ENCODE results near the gene CEP72.
"Not testable (repeated sequence)": the region's sequence is repeated elsewhere in the genome, so short reads cannot be mapped to it uniquely, and the experiment has no call there.

CEP72 gene, protein sequence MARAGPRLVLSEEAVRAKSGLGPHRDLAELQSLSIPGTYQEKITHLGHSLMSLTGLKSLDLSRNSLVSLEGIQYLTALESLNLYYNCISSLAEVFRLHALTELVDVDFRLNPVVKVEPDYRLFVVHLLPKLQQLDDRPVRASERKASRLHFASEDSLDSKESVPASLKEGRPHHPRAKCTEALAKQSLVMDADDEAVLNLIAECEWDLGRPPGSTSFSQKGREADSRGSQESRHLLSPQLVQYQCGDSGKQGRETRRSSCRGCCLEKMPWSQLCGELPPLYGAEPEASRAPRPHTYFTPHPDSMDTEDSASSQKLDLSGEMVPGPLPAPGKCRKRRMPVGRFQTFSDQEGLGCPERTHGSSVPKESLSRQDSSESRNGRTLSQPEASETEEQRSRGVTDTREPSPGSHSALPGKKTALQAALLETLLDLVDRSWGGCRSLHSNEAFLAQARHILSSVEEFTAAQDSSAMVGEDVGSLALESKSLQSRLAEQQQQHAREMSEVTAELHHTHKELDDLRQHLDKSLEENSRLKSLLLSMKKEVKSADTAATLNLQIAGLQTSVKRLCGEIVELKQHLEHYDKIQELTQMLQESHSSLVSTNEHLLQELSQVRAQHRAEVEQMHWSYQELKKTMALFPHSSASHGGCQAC

DNA sequence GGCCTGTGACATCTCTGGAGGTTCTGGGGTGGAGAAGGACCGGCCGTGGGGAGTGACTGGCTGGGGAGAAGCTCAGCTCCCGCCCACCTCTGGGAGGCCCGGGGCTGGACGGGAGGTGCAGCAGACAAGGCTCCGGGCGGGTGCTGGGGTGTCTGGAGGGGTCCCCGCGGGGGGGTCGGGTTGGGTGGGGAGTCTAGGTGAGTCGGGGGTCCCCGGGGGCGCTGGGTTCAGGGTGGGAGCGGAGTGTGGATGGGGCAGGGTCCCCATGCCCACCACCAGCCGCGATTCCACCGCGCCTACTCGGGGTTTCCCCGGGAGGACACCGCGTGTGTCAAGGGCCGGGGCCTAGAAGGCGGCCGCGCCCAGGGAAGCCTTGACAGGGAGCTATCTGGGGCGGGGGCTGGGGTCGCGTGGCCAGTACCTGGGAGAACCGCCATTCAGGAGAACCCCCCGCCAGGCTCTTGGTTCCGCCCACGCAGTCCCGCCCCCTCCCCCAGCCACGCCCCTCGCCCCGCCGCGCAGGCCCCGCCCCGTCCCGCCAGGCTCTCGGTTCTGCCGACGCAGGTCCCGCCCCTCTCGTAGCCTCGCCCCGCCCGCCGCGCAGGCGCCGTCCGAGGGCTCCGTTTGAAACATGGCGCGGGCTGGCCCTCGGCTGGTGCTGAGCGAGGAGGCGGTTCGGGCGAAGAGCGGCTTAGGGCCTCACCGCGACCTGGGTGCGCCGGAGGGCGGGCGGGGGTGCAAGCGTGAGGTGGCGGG is at the start of gene CEP72:
TSS of gene CEP72 (plus strand) at position 610 of the 756 bp plus-strand sequence. CDS start at position 632, 22 bp downstream.
- peak; percentile 92 for DNase-seq

DNA sequence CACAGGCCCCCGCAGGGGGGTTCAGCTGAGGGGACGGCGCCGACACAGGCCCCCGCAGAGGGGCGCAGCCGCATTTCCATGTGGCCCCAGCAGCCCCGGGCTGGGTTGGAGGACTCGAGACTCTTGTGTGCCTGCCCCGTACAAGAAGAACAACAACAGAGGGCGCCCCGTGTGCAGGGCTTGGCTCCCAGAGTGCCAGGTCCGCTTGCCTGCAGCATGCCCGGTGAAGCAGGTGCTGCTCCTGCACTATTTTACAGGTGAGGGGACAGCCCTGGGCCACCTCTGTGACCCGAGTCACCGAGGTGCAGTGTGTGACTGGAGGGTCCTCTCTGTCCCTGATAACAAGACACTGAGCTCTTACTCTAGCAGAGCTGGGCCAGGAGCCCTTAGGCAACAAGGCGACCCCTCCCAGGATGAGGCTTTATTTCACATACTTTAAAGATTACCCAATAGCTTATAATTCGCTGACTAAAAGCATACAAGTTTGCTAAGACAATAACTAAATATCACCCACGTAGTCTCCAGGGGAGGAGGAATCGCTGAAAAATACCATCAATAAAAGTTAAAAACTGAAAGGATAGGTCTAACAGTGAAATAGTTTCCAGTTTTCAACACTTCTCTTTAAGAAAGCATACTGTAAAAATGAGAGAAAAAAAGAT is 46.2 kb upstream of the CEP72 start:
- DNase-seq, result no peak

DNA sequence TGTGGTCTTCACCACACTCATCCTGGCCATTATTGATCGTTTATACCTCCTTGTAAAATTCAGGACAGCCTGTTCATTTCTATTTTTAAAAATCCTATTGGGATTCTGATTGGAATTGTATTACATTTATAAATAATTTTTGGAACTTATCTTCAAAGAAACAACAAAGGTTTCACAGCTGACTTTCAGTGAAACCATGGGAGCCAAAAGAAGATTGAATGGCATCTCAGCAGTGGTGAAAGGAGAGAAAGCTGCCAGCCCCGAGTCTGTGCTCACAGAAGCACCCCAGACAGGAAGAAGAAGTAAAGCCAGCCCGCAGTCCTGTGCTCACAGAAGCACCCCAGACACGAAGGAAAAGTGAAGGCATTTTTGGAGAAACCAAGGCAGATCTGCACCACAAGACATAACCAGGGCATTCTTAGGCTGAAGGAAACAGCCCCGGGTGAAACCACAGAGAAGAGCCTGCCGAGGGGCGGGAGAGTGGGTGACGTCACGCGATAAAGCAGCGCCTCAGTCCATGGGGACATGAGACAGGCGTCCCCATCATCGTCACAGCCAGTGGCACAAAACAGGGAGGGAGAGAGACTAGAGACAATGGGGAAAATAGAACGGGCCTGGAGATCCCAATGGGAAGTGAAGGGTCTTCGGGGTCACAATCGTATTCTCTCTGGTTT is 45.4 kb upstream of the CEP72 start:
- DNase-seq, result no peak

DNA sequence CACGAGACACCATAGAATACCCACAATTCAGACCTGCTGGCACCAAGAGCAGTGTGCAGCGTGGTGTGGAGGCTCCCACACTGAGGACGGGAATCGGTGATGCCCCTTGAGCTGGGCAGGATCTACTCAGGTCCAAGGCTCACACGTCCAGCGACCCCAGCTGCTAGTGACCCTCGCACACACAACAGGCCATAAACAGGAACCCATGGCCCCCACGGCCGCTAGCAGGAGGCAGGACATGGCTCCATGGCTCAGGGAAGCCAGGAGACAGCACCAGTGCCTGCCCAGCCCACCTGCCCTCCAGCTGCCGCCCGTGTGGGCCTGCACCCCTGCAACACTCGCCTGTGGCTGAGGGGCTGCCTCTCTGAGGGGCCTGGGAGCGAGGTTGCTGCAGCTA is 44.5 kb upstream of the CEP72 start:
- DNase-seq, result no peak

DNA sequence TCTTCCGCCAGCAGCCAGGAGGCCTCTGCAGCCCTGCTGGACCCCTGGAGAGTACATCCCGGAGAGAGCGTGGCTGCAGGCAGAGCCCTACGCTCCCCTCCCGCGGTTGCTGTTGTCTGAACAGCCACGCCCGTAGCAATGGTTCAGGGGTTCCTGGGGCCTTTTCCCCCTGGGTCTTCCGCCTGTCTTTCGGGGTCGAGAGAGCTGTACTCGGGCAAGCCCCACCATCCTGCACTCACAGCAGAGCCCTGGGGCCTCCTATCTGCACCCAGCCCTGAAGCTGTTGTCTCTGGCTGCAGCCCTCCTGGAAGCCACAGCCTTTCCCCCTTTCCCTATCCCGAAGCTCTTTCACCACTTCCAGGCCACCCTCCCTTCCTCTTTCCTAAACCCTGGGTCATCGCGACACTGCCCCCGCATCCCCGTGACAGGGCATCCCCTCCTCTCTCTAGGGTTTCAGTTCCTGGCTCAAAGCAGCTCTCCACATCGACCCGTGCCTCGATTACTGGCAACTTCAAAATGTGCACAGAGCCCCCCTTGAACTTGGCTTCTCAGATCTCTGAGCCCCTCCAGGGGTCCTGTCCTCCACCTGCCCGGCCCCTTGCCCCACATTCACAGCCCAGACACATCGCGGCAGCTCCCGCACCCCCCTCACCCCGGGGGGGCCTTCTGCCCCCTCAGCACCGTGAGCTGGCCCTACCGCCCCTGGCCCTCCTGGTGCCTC is 43.9 kb upstream of the CEP72 start:
- DNase-seq, result no peak

DNA sequence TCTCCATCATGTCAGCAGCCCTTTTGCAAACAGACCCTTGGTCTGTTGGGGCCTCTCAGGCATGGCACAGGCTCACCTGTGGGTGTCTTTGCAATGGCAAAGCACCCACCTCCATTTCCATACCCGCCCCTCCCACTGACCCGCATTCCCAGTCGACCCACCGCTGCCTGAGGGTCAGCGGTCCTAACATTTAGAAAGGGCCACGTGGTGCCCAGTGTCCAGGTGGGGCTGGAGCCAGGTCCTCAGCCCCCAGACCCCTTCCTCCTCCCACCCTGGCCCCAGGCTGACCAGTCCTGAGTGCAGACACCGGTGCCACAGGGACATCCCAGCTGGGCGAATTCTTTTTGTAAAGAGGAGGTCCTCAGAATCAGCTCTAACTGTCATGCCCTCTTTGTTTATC is 43.3 kb upstream of the CEP72 start:
- DNase-seq, result no peak

DNA sequence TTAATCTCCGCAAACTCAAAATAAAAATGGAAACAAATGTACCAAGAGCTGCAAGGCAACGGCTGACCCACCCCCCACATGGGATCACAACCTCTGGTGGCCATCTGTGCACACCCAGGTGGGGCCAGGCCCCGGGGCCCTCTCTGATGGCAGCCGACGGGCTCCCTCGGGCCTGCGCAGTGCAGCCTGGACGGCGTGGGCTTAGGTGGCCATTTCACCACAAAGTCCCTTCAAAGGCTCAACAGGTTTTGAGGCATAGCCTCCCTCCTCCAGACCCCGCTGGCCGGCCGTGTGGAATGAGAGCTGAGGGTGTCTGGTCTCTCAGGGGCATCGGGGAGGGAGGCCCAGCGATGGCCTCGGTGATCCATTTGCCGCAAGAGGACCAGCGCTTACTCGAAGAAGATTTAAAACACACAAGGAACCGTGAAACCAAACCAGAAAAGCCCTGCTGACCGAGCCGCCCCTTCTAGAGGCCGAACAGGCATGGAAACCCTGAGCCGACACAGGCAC is 42.7 kb upstream of the CEP72 start:
- DNase-seq, result no peak

DNA sequence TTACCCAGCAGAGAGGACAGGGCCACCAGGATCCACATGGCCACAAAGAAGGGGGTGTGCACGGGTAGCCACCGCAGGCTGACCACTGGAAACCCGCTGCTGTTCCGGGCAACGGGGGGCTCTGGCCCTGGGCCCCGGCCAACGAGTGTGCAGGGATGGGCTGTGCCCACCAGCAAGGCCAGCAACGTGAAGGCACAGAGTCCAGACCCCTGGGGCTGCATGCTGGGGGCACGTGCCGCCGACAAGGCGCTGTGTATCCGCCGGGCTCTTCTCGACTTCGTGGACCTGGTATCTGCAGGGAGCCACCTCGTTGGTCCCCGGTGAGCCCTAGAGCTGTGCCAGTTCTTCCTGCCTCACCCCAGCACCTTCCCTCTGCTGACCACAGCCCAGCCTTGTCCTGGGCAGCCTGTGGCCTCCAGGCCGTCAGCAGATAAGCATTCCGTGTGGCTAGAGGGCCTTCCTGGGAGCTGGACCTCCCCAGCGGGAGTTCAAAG is 42.2 kb upstream of the CEP72 start:
- no peak for DNase-seq

DNA sequence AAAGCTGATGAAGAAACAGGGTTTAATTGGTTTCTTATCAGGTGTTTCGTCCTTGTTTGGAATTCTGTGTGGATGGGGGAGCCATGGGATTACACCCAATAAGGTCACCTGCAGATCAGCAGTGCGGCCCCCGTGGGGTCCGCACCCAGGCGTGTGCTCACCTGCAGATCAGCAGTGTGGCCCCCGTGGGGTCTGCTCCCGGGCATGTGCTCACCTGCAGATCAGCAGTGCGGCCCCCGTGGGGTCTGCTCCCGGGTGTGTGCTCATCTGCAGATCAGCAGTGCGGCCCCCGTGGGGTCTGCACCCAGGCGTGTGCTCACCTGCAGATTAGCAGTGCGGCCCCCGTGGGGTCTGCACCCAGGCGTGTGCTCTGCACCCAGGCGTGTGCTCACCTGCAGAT is 41.7 kb upstream of the CEP72 start:
- no peak for DNase-seq

DNA sequence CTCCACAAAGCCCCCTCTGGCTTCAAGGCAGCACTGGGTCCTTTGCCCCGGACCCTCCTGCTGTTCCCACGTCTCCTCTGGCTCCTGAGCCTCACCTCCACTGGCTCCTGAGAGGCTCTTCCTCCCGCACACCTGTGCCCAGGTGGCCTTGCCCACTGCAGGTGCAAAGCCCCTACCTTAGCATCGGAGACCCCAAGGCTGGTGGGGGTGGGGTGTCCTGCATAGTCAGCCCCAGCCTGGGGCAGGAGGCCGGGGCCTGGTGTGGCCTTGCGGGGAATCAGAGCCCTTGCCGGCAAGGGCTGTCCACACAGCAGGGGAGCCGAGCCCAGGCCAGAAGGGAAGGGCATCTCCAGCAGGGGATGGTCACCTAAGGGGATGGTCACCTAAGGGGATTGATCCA is 41.3 kb upstream of the CEP72 start:
- DNase-seq, result no peak

DNA sequence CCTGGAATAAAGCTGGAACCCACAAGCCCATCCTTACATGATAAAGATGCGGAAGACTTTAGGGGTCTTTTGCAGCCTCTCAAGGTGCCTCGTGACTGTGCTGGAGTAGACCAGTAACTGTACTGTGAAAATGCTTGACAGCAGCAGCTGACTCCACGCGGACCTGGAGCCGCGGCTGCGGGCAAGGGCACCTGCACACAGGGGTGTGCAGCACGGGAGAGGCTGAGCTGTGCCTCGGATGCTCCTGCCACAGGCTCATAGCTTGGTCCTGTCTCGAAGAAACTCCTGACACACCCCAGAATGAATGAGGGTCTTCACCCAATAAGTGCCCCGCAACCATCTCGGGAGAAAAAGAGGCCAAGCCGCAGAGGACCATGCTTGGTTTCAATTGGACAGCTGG is 40.3 kb upstream of the CEP72 start:
- DNase-seq, result no peak

DNA sequence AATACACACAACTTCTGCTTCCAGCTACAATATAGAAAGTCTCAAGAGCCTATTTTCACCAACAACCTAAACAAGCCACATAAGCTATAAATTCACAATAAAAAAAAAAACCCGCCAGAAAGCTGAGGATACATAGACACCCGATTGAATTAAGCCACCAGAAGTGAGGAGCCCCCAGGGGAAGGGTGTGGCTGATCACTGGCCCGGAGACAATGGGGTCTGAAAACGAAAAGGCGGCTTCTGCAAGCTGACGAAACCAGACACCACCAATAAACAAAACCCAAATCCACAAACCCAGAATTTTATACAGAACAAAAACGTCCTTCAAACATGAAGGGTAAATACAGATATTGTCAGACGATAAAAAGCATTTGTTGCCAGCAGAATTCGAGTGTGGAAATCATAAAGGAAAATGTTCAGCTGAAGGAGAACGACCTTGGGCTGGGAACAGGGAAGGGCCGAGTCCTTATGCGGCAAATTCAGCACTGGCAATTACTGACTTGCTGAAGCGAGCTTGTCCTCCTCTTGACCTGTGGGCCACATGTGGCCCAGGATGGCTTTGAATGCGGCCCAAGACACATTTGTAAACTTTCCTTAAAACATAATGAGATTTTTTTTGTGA is 39.6 kb upstream of the CEP72 start:
- DNase-seq, result no peak

DNA sequence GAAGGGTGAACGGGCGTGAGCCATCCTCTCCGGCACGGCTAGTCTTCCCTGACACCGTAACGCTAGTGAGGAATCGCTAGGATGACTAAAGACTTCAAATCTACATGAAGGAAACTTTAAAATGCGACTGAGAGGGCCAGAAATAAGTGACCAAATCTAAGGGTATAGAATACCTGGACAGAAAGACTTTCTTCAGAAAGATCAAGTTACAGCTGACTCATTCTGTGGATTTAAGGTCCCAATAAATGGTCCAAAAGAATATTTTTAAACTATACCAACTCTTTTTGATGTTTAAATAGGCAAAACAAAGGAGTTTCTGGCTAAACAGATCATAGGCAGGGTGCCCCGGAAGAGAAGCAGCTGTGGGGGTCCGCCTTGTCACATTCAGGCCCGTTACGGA is 38.9 kb upstream of the CEP72 start:
- no peak for DNase-seq

DNA sequence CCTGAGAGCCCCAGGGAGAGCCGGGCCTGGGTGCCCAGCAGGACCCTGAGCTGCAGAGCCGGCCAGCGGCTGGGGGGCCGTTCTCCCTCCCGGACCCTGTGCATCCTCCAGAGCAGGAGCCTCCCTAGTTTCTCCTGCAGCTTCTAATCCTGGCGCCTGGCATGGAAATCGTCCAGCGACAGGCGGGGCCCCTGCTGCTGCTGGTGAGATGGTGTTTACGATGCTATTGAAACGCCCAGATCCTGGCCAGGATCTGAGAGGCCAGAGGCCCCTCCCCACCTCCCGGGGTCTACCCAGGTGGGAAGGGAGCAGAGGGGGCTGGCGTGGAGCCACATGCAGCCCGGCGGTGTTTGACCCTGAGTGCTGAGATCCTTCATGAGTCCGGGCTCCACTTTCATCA is 38.2 kb upstream of the CEP72 start:
- DNase-seq, result no peak

DNA sequence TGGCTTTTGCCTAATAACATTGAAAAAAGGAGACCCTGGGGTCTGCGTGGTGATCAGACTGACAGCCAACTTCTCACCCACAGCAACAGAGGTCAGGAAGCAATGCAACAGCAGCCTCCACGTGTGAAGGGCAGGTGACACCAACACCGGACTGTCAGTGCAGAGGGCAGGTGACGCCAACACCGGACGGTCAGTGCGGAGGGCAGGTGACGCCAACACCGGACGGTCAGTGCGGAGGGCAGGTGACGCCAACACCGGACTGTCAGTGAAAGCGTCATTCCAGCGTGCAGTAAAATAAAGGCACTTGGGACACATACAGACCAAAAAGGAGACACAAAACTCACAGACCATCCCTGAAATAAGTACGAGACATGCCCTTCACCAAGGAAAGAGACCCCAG is 37.2 kb upstream of the CEP72 start:
- no peak for DNase-seq

DNA sequence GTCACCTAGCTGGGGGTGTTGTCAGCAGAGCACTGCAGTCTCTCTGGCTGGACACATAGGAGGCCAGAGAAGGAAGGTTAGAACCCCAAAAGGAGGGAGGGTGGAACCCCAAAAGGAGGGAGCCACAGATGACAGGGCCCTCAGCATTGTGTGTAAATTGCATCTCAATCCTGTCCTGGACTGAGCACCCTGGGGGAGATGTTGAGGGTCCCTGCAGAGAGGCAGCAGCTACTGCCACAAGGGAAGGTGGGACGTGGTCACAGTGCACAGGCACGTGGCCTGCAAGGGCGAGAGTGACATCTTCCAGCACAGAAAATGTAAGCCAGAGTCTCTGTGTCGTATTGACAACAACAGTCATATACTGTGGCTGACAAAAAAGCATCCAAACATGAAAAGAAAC is 36.5 kb upstream of the CEP72 start:
- DNase-seq, result no peak

DNA sequence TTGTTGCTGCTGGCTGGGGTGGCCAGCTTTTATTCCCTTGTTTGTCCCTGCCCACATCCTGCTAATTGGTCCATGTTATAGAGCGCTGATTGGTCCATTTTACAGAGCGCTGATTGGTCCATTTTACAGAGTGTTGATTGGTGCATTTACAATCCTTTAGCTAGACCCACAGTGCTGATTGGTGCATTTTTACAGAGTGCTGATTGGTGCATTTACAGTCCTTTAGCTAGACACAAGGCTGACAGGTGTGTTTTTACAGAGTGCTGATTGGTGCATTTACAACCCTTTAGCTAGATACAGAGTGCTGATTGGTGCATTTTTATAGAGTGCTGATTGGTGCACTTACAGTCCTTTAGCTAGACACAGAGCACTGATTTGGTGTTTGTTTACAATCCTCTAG is 34.9 kb upstream of the CEP72 start:
- DNase-seq, result not testable (repeated sequence)

DNA sequence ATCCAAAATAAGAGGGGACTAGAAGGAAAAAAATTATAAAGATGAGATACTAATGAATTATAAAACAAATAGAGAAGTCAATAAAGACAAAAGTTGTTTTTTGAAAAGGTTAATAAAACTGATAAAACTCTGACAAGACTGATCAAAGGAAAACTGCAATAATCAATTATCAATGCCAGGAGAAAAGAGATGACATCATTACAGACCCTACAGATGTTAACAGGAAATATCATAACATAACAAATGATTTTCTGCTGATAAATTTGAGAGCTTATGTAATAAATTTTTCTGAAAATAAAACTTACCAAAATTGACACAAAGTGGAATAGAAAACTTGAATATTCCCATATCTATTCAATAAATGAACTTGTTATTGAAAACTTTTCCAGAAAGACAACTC is 34.3 kb upstream of the CEP72 start:
- DNase-seq, result no peak

DNA sequence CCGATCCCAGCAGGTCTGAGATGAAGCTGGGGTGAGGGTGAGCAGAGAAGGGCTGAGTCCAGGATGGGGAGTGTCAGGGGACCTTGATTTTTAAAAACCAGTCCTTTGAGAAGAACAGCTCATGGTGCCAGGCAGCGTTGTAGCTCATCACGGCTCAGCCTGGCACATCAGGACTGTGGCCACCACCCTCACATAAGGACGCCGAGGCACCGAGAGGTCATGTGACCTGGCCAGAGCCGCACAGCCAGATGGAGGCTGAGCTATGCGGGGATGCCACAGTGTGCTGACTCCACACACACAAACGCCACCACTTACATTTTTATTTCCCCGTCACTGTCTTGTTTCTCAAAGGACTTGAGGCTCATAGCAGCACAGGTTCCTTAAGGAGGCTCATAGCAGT is 32.9 kb upstream of the CEP72 start:
- DNase-seq, result no peak

DNA sequence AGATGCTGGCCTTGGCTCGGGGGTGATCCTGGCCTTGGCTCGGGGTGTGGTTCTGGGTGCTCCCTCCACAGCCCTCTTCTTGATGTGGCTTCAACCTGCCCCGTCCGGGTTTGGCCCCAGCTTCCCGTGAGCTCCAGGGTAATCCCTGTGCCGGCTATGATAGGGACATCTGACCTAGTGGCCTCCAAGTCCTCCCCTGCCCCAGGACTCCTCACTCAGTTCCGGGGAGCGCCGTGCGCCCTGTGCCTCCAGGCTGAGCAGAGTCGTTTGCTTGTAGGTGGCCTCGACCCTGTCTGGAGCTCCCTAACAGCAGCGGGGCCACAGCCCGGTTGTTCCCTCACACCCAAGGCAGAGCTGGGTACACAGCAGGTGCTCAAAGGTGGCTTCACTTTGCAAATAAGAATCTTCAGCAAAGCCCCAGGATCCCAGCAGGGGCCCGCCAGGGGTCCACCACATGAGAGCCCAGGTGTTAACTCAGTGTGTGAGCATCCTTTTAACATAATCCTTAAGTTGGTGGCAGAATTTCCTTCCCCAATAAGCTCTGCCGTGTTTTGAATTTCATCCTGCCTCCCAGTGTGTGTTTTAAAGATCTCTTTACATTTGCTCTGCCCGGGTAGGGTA is 32.3 kb upstream of the CEP72 start:
- no peak for DNase-seq

DNA sequence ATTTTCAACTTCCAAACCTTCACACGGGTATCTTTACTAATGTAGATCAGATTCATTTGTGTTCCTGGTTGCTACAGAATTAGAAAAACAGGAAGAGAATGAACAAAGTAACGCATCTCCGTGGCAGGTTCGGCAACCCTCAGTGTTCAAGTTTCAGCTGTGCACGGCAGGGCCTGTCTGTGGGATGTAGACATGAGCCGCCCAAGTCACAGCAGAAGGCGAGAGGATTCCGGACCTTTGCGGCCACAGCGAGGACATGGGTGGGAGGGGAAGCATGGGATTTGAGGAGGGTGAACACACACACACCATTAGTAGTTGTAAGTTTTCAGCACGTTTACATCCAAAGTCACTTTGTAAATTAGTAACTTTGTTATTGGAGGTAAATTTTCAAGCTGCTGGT is 31.7 kb upstream of the CEP72 start:
- DNase-seq, result no peak
